Neural cell (in vitro differentiated cells): ENCODE measurements around the gene EPB41L5. TPM values are rescaled to one million over a fixed set of nuclear protein-coding genes. Genes with fewer than 3 reads are reported as not detected.

Source experiments
- H2AFZ ChIP-seq: fragments of 200-600, 300-800 bp; sonication (generic), shearing (Covaris generic); 2 replicates; pipeline ENCODE4 v1.6.0; 2014; ENCODE audit warnings: low read depth, mild to moderate bottlenecking, antibody characterized with exemption, low read length, moderate library complexity
- H3F3A ChIP-seq: fragments of 200-600 bp; shearing (Covaris generic); 2 replicates; pipeline ENCODE4 v1.6.1; 2016; ENCODE audit warnings: mild to moderate bottlenecking, moderate library complexity, mixed read lengths, antibody characterized with exemption, low read length; ENCODE audit not compliant: insufficient read depth, poor library complexity, severe bottlenecking
- H3K27ac ChIP-seq: fragments of 200-600, 300-800 bp; sonication (generic), shearing (Covaris generic); 2 replicates; pipeline ENCODE4 v1.5.1; 2014; ENCODE audit warnings: mild to moderate bottlenecking, low read length, moderate library complexity
- H3K27me3 ChIP-seq: fragments of 300-800, 200-600 bp; sonication (generic), shearing (Covaris generic); 2 replicates; pipeline ENCODE4 v1.6.0; 2014; ENCODE audit warnings: mild to moderate bottlenecking, low read depth, low read length, moderate library complexity; ENCODE audit not compliant: insufficient read depth
- H3K36me3 ChIP-seq: fragments of 300-800, 200-600 bp; sonication (generic), shearing (Covaris generic); 2 replicates; pipeline ENCODE4 v1.5.1; 2014; ENCODE audit warnings: mild to moderate bottlenecking, antibody characterized with exemption, low read length, moderate library complexity; ENCODE audit not compliant: insufficient read depth
- H3K4me2 ChIP-seq: fragments of 300-800, 200-600 bp; sonication (generic), shearing (Covaris generic); 2 replicates; pipeline ENCODE4 v1.6.0; 2014; ENCODE audit warnings: mild to moderate bottlenecking, low read length
- H3K4me3 ChIP-seq: fragments of 300-800, 200-600 bp; sonication (generic), shearing (Covaris generic); 2 replicates; pipeline ENCODE4 v1.5.1; 2014; ENCODE audit warnings: mild to moderate bottlenecking, low read length, moderate library complexity
- H3K79me2 ChIP-seq: fragments of 200-600 bp; shearing (Covaris generic); replicated peaks from 2 replicates; pipeline ENCODE4 v1.6.0; 2014; ENCODE audit warnings: mild to moderate bottlenecking, low read length, moderate library complexity; ENCODE audit not compliant: insufficient read depth
- H3K9ac ChIP-seq: fragments of 300-800, 200-600 bp; sonication (generic), shearing (Covaris generic); 2 replicates; pipeline ENCODE4 v1.6.1; 2016; ENCODE audit warnings: mild to moderate bottlenecking, low read length, mixed read lengths
- H3K9me2 ChIP-seq: fragments of 200-600 bp; shearing (Covaris generic); 2 replicates; pipeline ENCODE4 v1.6.1; 2016; ENCODE audit warnings: mild to moderate bottlenecking, low read length, mixed read lengths; ENCODE audit not compliant: insufficient read depth
- H3K9me3 ChIP-seq: fragments of 200-600, 300-800 bp; sonication (generic), shearing (Covaris generic); 2 replicates; pipeline ENCODE4 v1.6.1; 2016; ENCODE audit warnings: mild to moderate bottlenecking, mixed run types, low read length, moderate library complexity, mixed read lengths
- H4K20me1 ChIP-seq: fragments of 200-600 bp; shearing (Covaris generic); 2 replicates; pipeline ENCODE4 v1.6.1; 2016; ENCODE audit warnings: mild to moderate bottlenecking, mixed run types; ENCODE audit not compliant: insufficient read depth
- EP300 ChIP-seq: fragments of 450-650 bp; conservative IDR thresholded peaks from 2 replicates; pipeline ENCODE4 v1.6.1; 2014; ENCODE audit warnings: antibody characterized with exemption, mild to moderate bottlenecking, moderate library complexity; ENCODE audit not compliant: poor library complexity, severe bottlenecking
- EZH2 ChIP-seq: fragments of 200-600, 300-800 bp; shearing (Covaris generic), sonication (generic); IDR thresholded peaks from 2 replicates; pipeline ENCODE4 v1.6.1; 2014; ENCODE audit warnings: antibody characterized with exemption, low read length, borderline replicate concordance, mild to moderate bottlenecking; ENCODE audit not compliant: insufficient read depth, poor library complexity, severe bottlenecking
- MXI1 ChIP-seq: fragments of 450-650 bp; conservative IDR thresholded peaks from 2 replicates; pipeline ENCODE4 v1.6.1; 2014; ENCODE audit warnings: antibody characterized with exemption, mild to moderate bottlenecking; ENCODE audit not compliant: poor library complexity, severe bottlenecking
- POLR2AphosphoS5 ChIP-seq: IDR thresholded peaks from 2 replicates; pipeline ENCODE4 v1.6.1; 2012
- RAD21 ChIP-seq: fragments of 450-650 bp; conservative IDR thresholded peaks from 2 replicates; pipeline ENCODE4 v1.6.1; 2014; ENCODE audit warnings: antibody characterized with exemption, mild to moderate bottlenecking, moderate library complexity
- SMC3 ChIP-seq: fragments of 450-650 bp; conservative IDR thresholded peaks from 2 replicates; pipeline ENCODE4 v1.6.1; 2014; ENCODE audit warnings: antibody characterized with exemption, mild to moderate bottlenecking, moderate library complexity; ENCODE audit not compliant: poor library complexity
- TAF1 ChIP-seq: IDR thresholded peaks from 2 replicates; pipeline ENCODE4 v1.6.1; 2012; ENCODE audit warnings: low read depth
- polyA plus RNA-seq: library from polyadenylated mRNA; depleted of rRNA; stranded (reverse); fragments of >200 nt; gene quantifications from 2 replicates; pipeline ENCODE4 v1.2.3, GENCODE V29; 2014
- TF ChIP-seq, protein P1 (sequence below): fragments of 450-650 bp; IDR thresholded peaks from 2 replicates; pipeline ENCODE4 v1.5.1; 2014; ENCODE audit warnings: antibody characterized with exemption, mild to moderate bottlenecking, moderate library complexity; ENCODE audit not compliant: poor library complexity, severe bottlenecking
- TF ChIP-seq, protein P2 (sequence below): IDR thresholded peaks from 2 replicates; pipeline ENCODE4 v1.6.1; 2012; ENCODE audit warnings: borderline replicate concordance

EPB41L5 gene
- polyA plus RNA-seq, 1 donor from 2014 or later = 32.9 TPM

DNA sequence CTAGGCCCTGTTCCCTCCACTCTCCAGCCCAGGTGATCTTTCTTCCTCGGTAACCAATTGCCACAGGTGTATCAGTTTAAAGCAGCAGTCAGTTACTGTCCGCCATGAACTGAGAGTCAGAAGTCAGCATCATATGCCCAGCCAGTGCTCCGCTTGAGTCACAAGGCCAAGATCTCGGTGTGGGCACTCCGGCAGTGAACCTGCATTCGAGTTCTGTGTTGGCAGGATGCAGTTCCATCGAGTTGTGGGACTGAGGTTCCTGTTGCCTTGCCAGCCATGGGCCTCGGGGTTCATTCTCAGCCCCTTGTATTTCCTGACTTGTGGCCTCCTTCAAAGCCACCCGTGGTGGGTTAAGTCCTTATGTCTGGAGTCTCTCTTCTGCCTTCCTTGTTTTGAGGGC lies 213.4 kb downstream of the EPB41L5 start:
- no peaks in the 10 kb centered on the region for H3F3A ChIP-seq
- no peak for TF ChIP-seq SMC3
- TF ChIP-seq EP300 = no peak
- TF ChIP-seq, protein P1, sequence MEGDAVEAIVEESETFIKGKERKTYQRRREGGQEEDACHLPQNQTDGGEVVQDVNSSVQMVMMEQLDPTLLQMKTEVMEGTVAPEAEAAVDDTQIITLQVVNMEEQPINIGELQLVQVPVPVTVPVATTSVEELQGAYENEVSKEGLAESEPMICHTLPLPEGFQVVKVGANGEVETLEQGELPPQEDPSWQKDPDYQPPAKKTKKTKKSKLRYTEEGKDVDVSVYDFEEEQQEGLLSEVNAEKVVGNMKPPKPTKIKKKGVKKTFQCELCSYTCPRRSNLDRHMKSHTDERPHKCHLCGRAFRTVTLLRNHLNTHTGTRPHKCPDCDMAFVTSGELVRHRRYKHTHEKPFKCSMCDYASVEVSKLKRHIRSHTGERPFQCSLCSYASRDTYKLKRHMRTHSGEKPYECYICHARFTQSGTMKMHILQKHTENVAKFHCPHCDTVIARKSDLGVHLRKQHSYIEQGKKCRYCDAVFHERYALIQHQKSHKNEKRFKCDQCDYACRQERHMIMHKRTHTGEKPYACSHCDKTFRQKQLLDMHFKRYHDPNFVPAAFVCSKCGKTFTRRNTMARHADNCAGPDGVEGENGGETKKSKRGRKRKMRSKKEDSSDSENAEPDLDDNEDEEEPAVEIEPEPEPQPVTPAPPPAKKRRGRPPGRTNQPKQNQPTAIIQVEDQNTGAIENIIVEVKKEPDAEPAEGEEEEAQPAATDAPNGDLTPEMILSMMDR = no peak
- no peak for TF ChIP-seq EZH2
- TF ChIP-seq TAF1 = no peak
- TF ChIP-seq RAD21 = no peak
- TF ChIP-seq, protein P2, sequence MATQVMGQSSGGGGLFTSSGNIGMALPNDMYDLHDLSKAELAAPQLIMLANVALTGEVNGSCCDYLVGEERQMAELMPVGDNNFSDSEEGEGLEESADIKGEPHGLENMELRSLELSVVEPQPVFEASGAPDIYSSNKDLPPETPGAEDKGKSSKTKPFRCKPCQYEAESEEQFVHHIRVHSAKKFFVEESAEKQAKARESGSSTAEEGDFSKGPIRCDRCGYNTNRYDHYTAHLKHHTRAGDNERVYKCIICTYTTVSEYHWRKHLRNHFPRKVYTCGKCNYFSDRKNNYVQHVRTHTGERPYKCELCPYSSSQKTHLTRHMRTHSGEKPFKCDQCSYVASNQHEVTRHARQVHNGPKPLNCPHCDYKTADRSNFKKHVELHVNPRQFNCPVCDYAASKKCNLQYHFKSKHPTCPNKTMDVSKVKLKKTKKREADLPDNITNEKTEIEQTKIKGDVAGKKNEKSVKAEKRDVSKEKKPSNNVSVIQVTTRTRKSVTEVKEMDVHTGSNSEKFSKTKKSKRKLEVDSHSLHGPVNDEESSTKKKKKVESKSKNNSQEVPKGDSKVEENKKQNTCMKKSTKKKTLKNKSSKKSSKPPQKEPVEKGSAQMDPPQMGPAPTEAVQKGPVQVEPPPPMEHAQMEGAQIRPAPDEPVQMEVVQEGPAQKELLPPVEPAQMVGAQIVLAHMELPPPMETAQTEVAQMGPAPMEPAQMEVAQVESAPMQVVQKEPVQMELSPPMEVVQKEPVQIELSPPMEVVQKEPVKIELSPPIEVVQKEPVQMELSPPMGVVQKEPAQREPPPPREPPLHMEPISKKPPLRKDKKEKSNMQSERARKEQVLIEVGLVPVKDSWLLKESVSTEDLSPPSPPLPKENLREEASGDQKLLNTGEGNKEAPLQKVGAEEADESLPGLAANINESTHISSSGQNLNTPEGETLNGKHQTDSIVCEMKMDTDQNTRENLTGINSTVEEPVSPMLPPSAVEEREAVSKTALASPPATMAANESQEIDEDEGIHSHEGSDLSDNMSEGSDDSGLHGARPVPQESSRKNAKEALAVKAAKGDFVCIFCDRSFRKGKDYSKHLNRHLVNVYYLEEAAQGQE = no peak
- no peak for TF ChIP-seq POLR2AphosphoS5
- no peak for TF ChIP-seq MXI1
- H3K27ac ChIP-seq = no peak overlapping the region
- H3K4me3 ChIP-seq = no peak overlapping the region
- no peaks in the 10 kb centered on the region for H3K27me3 ChIP-seq
- H3K9me2 ChIP-seq = no peaks in the 10 kb centered on the region
- H2AFZ ChIP-seq = no peak overlapping the region
- no peaks in the 10 kb centered on the region for H3K36me3 ChIP-seq
- no peaks in the 10 kb centered on the region for H4K20me1 ChIP-seq
- H3K9me3 ChIP-seq = no peaks in the 10 kb centered on the region
- no peak overlapping the region for H3K4me2 ChIP-seq
- no peak overlapping the region for H3K9ac ChIP-seq
- H3K79me2 ChIP-seq = no peaks in the 10 kb centered on the region

DNA sequence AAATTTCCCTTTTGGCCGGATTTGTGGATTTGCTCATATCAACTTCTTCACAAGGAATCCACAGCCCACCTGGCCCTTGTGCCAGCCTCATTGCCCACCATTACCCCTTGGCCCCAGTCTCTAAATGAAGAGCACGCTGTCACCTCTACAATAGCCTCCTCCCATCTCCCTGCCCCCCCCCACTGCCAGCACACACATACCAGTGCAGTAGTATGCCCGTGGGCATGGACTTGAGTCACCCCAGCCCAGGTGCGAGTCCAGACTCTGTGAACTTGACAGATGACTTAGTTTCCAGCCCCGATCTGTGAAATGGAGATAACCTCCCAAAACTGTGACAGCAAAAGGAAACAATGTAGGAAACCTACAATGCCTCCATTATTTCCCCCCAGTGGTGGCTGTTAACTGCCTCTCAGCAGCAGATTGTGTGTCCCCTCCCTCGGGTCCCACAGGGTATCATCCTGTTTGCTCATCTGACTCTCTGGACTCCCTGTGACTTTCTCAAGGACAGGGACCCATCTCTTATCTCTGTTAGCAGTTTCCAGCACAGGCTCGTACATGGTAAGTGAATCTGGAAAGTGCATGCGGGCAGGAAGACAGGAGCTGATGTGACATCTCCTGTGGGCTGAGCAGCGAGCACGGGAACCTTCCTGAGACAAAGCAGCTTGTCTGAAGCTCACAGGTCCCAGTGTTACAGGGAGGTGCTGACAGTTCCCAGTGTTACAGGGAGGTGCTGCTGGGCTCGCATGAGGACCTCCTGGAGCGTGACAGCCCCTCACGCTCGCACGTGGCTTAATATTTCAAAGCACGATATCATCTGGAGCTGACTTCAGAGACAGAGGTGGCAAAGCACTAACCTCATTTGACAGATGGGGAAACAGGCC lies 214.5 kb downstream of the EPB41L5 start:
- H3K27me3 ChIP-seq = no peaks in the 10 kb centered on the region
- no peaks in the 10 kb centered on the region for H3K79me2 ChIP-seq
- H4K20me1 ChIP-seq = no peaks in the 10 kb centered on the region
- H3K36me3 ChIP-seq = no peaks in the 10 kb centered on the region
- no peaks in the 10 kb centered on the region for H3F3A ChIP-seq
- no peaks in the 10 kb centered on the region for H3K9me2 ChIP-seq
- TF ChIP-seq RAD21 (no peak), SMC3 (no peak), MXI1 (no peak), EP300 (no peak), TAF1 (no peak), POLR2AphosphoS5 (no peak)
- TF ChIP-seq, protein P1 = no peak
- TF ChIP-seq, protein P2 = no peak
- H3K9ac ChIP-seq = no peak overlapping the region
- no peak overlapping the region for H2AFZ ChIP-seq
- H3K4me3 ChIP-seq = no peak overlapping the region
- H3K4me2 ChIP-seq = no peak overlapping the region
- H3K9me3 ChIP-seq = no peaks in the 10 kb centered on the region
- no peak overlapping the region for H3K27ac ChIP-seq
